LoVo (cell line): ENCODE measurements around the gene XPR1.
A peak's percentile ranks its signal among the peaks of the same experiment; 100 is the strongest.
"Not testable (repeated sequence)": the region's sequence is repeated elsewhere in the genome, so short reads cannot be mapped to it uniquely, and the experiment has no call there.

Source experiments
- DNase-seq: peaks from one replicate; pipeline ENCODE4 v3.0.0-alpha.2; 2016; ENCODE audit warnings: low spot score

XPR1 gene

GRCh38 chr1:180722586-180722985, 90.8 kb downstream of the XPR1 start:
- no peak for DNase-seq

- peak; percentile 4 for DNase-seq
Measured at GRCh38 chr1:180724055-180724454, 92.2 kb downstream of the XPR1 start.

- DNase-seq: not testable (repeated sequence)
Measured at GRCh38 chr1:180726024-180726423, 94.2 kb downstream of the XPR1 start.

GRCh38 chr1:180727751-180728150, 95.9 kb downstream of the XPR1 start:
- not testable (repeated sequence) for DNase-seq

- DNase-seq: no peak
Measured at GRCh38 chr1:180728472-180729106, 96.8 kb downstream of the XPR1 start.

- DNase-seq: no peak
Measured at GRCh38 chr1:180731131-180731530, 99.3 kb downstream of the XPR1 start.

GRCh38 chr1:180732866-180733265, 101.0 kb downstream of the XPR1 start:
- DNase-seq: no peak

GRCh38 chr1:180734366-180734765, 102.5 kb downstream of the XPR1 start:
- DNase-seq: no peak

- DNase-seq: no peak
Measured at GRCh38 chr1:180742663-180743062, 110.8 kb downstream of the XPR1 start.

- no peak for DNase-seq
Measured at GRCh38 chr1:180743868-180744267, 112.0 kb downstream of the XPR1 start.

- no peak for DNase-seq
Measured at GRCh38 chr1:180745098-180745497, 113.3 kb downstream of the XPR1 start.

GRCh38 chr1:180751921-180752320, 120.1 kb downstream of the XPR1 start:
- DNase-seq: no peak

- DNase-seq: no peak
Measured at GRCh38 chr1:180754453-180754852, 122.6 kb downstream of the XPR1 start.

- no peak for DNase-seq
Measured at GRCh38 chr1:180757657-180758056, 125.8 kb downstream of the XPR1 start.

GRCh38 chr1:180762796-180763195, 131.0 kb downstream of the XPR1 start:
- DNase-seq: no peak

- no peak for DNase-seq
Measured at GRCh38 chr1:180765151-180765550, 133.3 kb downstream of the XPR1 start.

GRCh38 chr1:180769889-180770288, 138.1 kb downstream of the XPR1 start:
- DNase-seq: no peak

- DNase-seq: peak; percentile 5
Measured at GRCh38 chr1:180773210-180773865, 141.5 kb downstream of the XPR1 start.

GRCh38 chr1:180775801-180776200, 144.0 kb downstream of the XPR1 start:
- DNase-seq: no peak

GRCh38 chr1:180777072-180777689, 145.4 kb downstream of the XPR1 start:
- DNase-seq: no peak

GRCh38 chr1:180778782-180779398, 147.1 kb downstream of the XPR1 start:
- DNase-seq: peak; percentile 4

GRCh38 chr1:180779584-180779983, 147.8 kb downstream of the XPR1 start:
- DNase-seq: no peak

GRCh38 chr1:180781718-180782117, 149.9 kb downstream of the XPR1 start:
- no peak for DNase-seq
